ENCODE data around the gene SLC23A2. TPM values are rescaled to one million over a fixed set of nuclear protein-coding genes. Genes with fewer than 3 reads are reported as not detected.
A peak's percentile ranks its signal among the peaks of the same experiment; 100 is the strongest.

SLC23A2 gene
- total and polyA plus RNA-seq, 4 donors = 9.1 to 48.4 (median 14.7) TPM

DNA sequence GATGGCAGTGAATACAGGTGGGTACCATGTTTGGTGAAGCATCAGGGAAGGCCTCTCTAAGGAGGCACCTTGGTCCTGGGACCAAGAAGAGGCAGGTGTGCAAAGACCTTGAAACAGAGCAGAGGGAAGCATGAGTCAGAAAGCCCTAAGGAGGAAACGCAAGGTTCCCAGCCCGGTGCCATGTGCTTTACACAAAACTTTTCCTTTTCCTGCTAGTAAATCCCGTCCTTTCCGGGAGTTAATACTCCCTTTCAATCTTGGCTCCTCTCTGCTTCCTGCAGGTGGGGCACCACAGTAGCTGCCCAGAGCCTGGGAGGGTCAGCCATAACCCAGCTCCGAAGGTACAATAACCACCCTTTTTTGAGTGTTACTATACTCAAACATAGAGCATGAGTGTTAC lies 19.4 kb upstream of the SLC23A2 start:
- H3K27ac ChIP-seq (ENCODE audit: low read depth in 1 of 2, low read length in 2 of 2) = no peak overlapping the region
- no peak for TF ChIP-seq HNF4G (IDR thresholded peaks at IDR 0.05)
- no peak for TF ChIP-seq GABPA (IDR thresholded peaks at IDR 0.05 in 1 of 2, conservative IDR thresholded peaks at IDR 0.05 in 1 of 2)
- TF ChIP-seq, protein P1, sequence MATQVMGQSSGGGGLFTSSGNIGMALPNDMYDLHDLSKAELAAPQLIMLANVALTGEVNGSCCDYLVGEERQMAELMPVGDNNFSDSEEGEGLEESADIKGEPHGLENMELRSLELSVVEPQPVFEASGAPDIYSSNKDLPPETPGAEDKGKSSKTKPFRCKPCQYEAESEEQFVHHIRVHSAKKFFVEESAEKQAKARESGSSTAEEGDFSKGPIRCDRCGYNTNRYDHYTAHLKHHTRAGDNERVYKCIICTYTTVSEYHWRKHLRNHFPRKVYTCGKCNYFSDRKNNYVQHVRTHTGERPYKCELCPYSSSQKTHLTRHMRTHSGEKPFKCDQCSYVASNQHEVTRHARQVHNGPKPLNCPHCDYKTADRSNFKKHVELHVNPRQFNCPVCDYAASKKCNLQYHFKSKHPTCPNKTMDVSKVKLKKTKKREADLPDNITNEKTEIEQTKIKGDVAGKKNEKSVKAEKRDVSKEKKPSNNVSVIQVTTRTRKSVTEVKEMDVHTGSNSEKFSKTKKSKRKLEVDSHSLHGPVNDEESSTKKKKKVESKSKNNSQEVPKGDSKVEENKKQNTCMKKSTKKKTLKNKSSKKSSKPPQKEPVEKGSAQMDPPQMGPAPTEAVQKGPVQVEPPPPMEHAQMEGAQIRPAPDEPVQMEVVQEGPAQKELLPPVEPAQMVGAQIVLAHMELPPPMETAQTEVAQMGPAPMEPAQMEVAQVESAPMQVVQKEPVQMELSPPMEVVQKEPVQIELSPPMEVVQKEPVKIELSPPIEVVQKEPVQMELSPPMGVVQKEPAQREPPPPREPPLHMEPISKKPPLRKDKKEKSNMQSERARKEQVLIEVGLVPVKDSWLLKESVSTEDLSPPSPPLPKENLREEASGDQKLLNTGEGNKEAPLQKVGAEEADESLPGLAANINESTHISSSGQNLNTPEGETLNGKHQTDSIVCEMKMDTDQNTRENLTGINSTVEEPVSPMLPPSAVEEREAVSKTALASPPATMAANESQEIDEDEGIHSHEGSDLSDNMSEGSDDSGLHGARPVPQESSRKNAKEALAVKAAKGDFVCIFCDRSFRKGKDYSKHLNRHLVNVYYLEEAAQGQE (IDR thresholded peaks at IDR 0.05) = no peak
- TF ChIP-seq HNF4A (conservative IDR thresholded peaks at IDR 0.05) = no peak
- TF ChIP-seq JUND (IDR thresholded peaks at IDR 0.05) = no peak
- TF ChIP-seq NR2F2 (IDR thresholded peaks at IDR 0.05) = no peak
- H3K9ac ChIP-seq (ENCODE audit: low read depth in 1 of 2, low read length in 2 of 2) = no peak overlapping the region
- no peak for DNase-seq (ENCODE audit: low spot score)
- no peaks in the 10 kb centered on the region for H3K27me3 ChIP-seq (ENCODE audit: control insufficient read depth in 4 of 4, insufficient read depth in 4 of 4, low read length in 3 of 4)
- H3K4me3 ChIP-seq (ENCODE audit: low read depth in 1 of 3, low read length in 3 of 3) = no peak overlapping the region
- H3K36me3 ChIP-seq (ENCODE audit: control insufficient read depth in 4 of 4, insufficient read depth in 3 of 4, low read depth in 1 of 4, low read length in 3 of 4) = no peaks in the 10 kb centered on the region
- no peaks in the 10 kb centered on the region for H3K9me3 ChIP-seq (ENCODE audit: control insufficient read depth in 4 of 4, low read length in 3 of 4)
- WGBS = 76% methylated on average over 5 of the region's 5 CpGs
- no peaks in the 10 kb centered on the region for H3K4me1 ChIP-seq (ENCODE audit: control insufficient read depth in 4 of 4, insufficient read depth in 4 of 4, low read length in 3 of 4)

DNA sequence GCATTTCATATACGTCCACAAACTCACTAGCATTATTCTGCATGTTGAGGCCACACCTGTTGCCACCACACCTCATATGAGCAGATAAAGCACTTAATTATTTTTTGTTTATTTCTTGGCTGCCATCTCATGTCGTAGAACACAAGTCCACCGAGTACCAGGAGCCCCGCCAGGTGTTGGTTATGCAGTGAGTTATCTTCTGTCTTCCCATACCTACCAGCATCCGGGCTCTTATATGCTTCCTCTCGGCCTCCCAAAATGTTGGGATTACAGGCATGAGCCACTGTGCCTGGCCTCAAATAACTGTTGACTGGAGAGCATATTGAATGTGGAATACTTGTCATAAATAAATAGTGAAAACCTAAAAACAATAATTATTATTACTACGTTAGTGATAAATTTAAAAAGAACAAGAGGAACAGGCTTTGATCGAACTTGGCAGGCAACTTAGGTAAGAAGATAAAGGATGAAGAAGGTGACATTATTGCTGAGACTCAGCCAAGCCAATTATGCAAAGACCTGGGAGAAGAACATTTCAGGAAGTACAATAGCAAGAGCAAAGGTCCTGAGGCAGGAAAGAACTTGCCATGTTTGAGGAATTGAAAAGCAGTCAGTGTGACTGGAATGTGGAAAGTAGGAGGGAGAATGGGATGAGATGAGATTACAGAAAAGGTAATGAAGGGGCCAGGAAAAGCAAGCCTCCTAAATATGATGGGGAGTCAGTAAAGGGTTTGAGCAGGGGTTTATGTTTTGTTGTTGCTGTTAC lies 12.6 kb upstream of the SLC23A2 start:
- Histone ChIP-seq H3K36me3 (ENCODE audit: control insufficient read depth in 4 of 4, insufficient read depth in 3 of 4, low read depth in 1 of 4, low read length in 3 of 4) (no peaks in the 10 kb centered on the region), H3K9me3 (ENCODE audit: control insufficient read depth in 4 of 4, low read length in 3 of 4) (no peaks in the 10 kb centered on the region), H3K9ac (ENCODE audit: low read depth in 1 of 2, low read length in 2 of 2) (no peak overlapping the region), H3K4me1 (ENCODE audit: control insufficient read depth in 4 of 4, insufficient read depth in 4 of 4, low read length in 3 of 4) (no peaks in the 10 kb centered on the region), H3K4me3 (ENCODE audit: low read depth in 1 of 3, low read length in 3 of 3) (no peak overlapping the region), H3K27ac (ENCODE audit: low read depth in 1 of 2, low read length in 2 of 2) (no peak overlapping the region), H3K27me3 (ENCODE audit: control insufficient read depth in 4 of 4, insufficient read depth in 4 of 4, low read length in 3 of 4) (no peaks in the 10 kb centered on the region)
- TF ChIP-seq, protein P2, sequence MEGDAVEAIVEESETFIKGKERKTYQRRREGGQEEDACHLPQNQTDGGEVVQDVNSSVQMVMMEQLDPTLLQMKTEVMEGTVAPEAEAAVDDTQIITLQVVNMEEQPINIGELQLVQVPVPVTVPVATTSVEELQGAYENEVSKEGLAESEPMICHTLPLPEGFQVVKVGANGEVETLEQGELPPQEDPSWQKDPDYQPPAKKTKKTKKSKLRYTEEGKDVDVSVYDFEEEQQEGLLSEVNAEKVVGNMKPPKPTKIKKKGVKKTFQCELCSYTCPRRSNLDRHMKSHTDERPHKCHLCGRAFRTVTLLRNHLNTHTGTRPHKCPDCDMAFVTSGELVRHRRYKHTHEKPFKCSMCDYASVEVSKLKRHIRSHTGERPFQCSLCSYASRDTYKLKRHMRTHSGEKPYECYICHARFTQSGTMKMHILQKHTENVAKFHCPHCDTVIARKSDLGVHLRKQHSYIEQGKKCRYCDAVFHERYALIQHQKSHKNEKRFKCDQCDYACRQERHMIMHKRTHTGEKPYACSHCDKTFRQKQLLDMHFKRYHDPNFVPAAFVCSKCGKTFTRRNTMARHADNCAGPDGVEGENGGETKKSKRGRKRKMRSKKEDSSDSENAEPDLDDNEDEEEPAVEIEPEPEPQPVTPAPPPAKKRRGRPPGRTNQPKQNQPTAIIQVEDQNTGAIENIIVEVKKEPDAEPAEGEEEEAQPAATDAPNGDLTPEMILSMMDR (IDR thresholded peaks at IDR 0.05; ENCODE audit: low read depth, low read length, missing input control) = no peak
- TF ChIP-seq RXRA (IDR thresholded peaks at IDR 0.05) = no peak
- TF ChIP-seq FOXA2 (IDR thresholded peaks at IDR 0.05) = no peak
- no peak for TF ChIP-seq YY1 (IDR thresholded peaks at IDR 0.05)
- no peak for TF ChIP-seq FOXA1 (IDR thresholded peaks at IDR 0.05)
- TF ChIP-seq HNF4G (IDR thresholded peaks at IDR 0.05) = no peak
- no peak for TF ChIP-seq NR2F2 (IDR thresholded peaks at IDR 0.05)
- no peak for TF ChIP-seq SP1 (IDR thresholded peaks at IDR 0.05)
- TF ChIP-seq EGR1 (IDR thresholded peaks at IDR 0.05; ENCODE audit: low read depth in 2 of 2) = no peak
- TF ChIP-seq JUND (IDR thresholded peaks at IDR 0.05) = no peak
- DNase-seq (ENCODE audit: low spot score) = no peak
- 96% methylated on average over 8 of the region's 8 CpGs for WGBS

DNA sequence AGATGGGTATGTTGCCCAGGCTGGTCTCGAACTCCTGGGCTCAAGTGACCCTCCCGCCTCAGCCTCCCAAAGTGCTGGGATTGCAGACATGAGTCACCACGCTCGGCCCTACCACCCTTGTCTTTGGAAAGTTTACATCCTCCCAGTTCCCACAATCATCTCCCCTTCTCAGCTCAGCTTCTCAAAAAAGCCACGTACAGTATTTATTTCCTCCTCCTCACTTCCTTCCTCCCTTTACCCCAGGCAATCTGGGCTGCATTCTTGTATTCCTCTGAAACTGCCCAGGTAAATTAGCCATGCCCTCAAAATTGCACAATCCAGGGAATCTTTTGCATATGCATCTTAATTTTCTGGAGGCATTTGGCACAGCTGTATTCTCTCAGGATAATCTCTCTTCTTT lies 7.4 kb upstream of the SLC23A2 start:
- DNase-seq (ENCODE audit: low spot score) = no peak
- TF ChIP-seq, protein P2 (IDR thresholded peaks at IDR 0.05; ENCODE audit: low read depth, low read length, missing input control) = no peak
- TF ChIP-seq HNF4A (conservative IDR thresholded peaks at IDR 0.05) (no peak), RAD21 (IDR thresholded peaks at IDR 0.05) (no peak), NR2F2 (IDR thresholded peaks at IDR 0.05) (no peak), EGR1 (IDR thresholded peaks at IDR 0.05; ENCODE audit: low read depth in 2 of 2) (no peak)
- TF ChIP-seq, protein P3, sequence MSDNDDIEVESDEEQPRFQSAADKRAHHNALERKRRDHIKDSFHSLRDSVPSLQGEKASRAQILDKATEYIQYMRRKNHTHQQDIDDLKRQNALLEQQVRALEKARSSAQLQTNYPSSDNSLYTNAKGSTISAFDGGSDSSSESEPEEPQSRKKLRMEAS (IDR thresholded peaks at IDR 0.05) = peak; percentile 22
- TF ChIP-seq, protein P4, sequence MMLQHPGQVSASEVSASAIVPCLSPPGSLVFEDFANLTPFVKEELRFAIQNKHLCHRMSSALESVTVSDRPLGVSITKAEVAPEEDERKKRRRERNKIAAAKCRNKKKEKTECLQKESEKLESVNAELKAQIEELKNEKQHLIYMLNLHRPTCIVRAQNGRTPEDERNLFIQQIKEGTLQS (IDR thresholded peaks at IDR 0.05) = no peak
- TF ChIP-seq, protein P5, sequence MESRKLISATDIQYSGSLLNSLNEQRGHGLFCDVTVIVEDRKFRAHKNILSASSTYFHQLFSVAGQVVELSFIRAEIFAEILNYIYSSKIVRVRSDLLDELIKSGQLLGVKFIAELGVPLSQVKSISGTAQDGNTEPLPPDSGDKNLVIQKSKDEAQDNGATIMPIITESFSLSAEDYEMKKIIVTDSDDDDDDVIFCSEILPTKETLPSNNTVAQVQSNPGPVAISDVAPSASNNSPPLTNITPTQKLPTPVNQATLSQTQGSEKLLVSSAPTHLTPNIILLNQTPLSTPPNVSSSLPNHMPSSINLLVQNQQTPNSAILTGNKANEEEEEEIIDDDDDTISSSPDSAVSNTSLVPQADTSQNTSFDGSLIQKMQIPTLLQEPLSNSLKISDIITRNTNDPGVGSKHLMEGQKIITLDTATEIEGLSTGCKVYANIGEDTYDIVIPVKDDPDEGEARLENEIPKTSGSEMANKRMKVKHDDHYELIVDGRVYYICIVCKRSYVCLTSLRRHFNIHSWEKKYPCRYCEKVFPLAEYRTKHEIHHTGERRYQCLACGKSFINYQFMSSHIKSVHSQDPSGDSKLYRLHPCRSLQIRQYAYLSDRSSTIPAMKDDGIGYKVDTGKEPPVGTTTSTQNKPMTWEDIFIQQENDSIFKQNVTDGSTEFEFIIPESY (IDR thresholded peaks at IDR 0.05) = no peak
- Histone ChIP-seq H3K4me1 (ENCODE audit: control insufficient read depth in 4 of 4, insufficient read depth in 4 of 4, low read length in 3 of 4) (no peaks in the 10 kb centered on the region), H3K9ac (ENCODE audit: low read depth in 1 of 2, low read length in 2 of 2) (no peak overlapping the region), H3K4me3 (ENCODE audit: low read depth in 1 of 3, low read length in 3 of 3) (no peak overlapping the region), H3K27ac (ENCODE audit: low read depth in 1 of 2, low read length in 2 of 2) (no peak overlapping the region), H3K27me3 (ENCODE audit: control insufficient read depth in 4 of 4, insufficient read depth in 4 of 4, low read length in 3 of 4) (no peaks in the 10 kb centered on the region), H3K36me3 (ENCODE audit: control insufficient read depth in 4 of 4, insufficient read depth in 3 of 4, low read depth in 1 of 4, low read length in 3 of 4) (no peaks in the 10 kb centered on the region), H3K9me3 (ENCODE audit: control insufficient read depth in 4 of 4, low read length in 3 of 4) (no peaks in the 10 kb centered on the region)
- 57% methylated on average over 5 of the region's 5 CpGs for WGBS

Measured in liver (tissue), 9 donors.